GM12865 (cell line): ENCODE data around the gene GADD45GIP1.
A peak's percentile ranks its signal among the peaks of the same experiment; 100 is the strongest.

ENCODE experiments used
- DNase-seq: peaks from one replicate; pipeline ENCODE4 v3.0.0; 2010; ENCODE audit warnings: low read depth
- H3K4me3 ChIP-seq: 2 replicates; pipeline ENCODE4 v1.5.1; 2011; ENCODE audit warnings: mild to moderate bottlenecking, low read depth, low read length, control low read depth
- CTCF ChIP-seq: IDR thresholded peaks from 2 replicates; pipeline ENCODE4 v1.5.1; 2011; ENCODE audit warnings: low read length, control low read depth, low read depth, inconsistent platforms; ENCODE audit not compliant: insufficient read depth; ENCODE audit errors: missing control alignments

Gene GADD45GIP1

GRCh38 chr19:12995596-12996405 is 38.8 kb upstream of the GADD45GIP1 start:
- DNase-seq: no peak
- no peak overlapping the region for H3K4me3 ChIP-seq
- no peak for TF ChIP-seq CTCF

- DNase-seq: peak; percentile 35
- H3K4me3 ChIP-seq: peak within 1 kb of the TSS; percentile 19
- no peak for TF ChIP-seq CTCF
These were observed 37.9 kb upstream of the GADD45GIP1 start, which contains the start of gene NFIX for GRCh38 chr19:12994701-12995595. NFIX (plus strand) TSS chr19:12995475; CDS start chr19:12995838, 363 bp downstream.

- TF ChIP-seq CTCF: no peak
- H3K4me3 ChIP-seq: no peak overlapping the region
These were observed 36.5 kb upstream of the GADD45GIP1 start for GRCh38 chr19:12993562-12993961.

GRCh38 chr19:12992729-12993128 is 35.7 kb upstream of the GADD45GIP1 start:
- DNase-seq: no peak
- TF ChIP-seq CTCF: no peak

More at GRCh38 chr19:12993562-12993961, 36.5 kb upstream of the GADD45GIP1 start:
- no peak for DNase-seq

GRCh38 chr19:12991296-12991695 is 34.3 kb upstream of the GADD45GIP1 start:
- no peak for TF ChIP-seq CTCF
- DNase-seq: no peak
- H3K4me3 ChIP-seq: no peak overlapping the region

More at GRCh38 chr19:12992729-12993128, 35.7 kb upstream of the GADD45GIP1 start:
- no peak overlapping the region for H3K4me3 ChIP-seq

GRCh38 chr19:12990853-12991252 is 33.8 kb upstream of the GADD45GIP1 start:
- no peak overlapping the region for H3K4me3 ChIP-seq
- DNase-seq: no peak
- no peak for TF ChIP-seq CTCF
